CD8-positive, alpha-beta memory T cell (primary cell): Measurements from ENCODE around the gene ABCA5. TPM values are rescaled to one million over a fixed set of nuclear protein-coding genes. Genes with fewer than 3 reads are reported as not detected.

Experiments
- CTCF ChIA-PET: fragments of 350-600 bp; sonication (Branson Sonifier 250); formaldehyde crosslinking; loops from one replicate; lab custom pipeline; 2021; ENCODE audit warnings: antibody characterized with exemption; lab: Charles Lee
- POLR2A ChIA-PET: fragments of 350-600 bp; sonication (Branson Sonifier 250); formaldehyde crosslinking; loops from one replicate; lab custom pipeline; 2021; ENCODE audit warnings: antibody characterized with exemption; lab: Charles Lee
- DNase-seq, 5 donors: peaks; one replicate each; pipeline versions ENCODE4 v3.0.0 to v3.0.0-alpha.2; 2020 to 2022; ENCODE audit warnings: mixed read lengths in 1 of 5
- H3K27ac ChIP-seq: one replicate; pipeline ENCODE4 v1.7.0; 2013; ENCODE audit warnings: low read depth, mild to moderate bottlenecking, low read length, moderate library complexity
- H3K27me3 ChIP-seq: 2 replicates; pipeline ENCODE4 v1.7.0; 2013; ENCODE audit warnings: low read length, mild to moderate bottlenecking; ENCODE audit not compliant: insufficient read depth, poor library complexity, severe bottlenecking
- H3K36me3 ChIP-seq: 2 replicates; pipeline ENCODE4 v1.7.0; 2013; ENCODE audit warnings: mild to moderate bottlenecking, low read length, moderate library complexity; ENCODE audit not compliant: insufficient read depth
- H3K4me1 ChIP-seq: 2 replicates; pipeline ENCODE4 v1.7.0; 2013; ENCODE audit warnings: mild to moderate bottlenecking, low read length, moderate library complexity; ENCODE audit not compliant: insufficient read depth
- H3K4me3 ChIP-seq: 2 replicates; pipeline ENCODE4 v1.7.0; 2013; ENCODE audit warnings: mild to moderate bottlenecking, low read length
- H3K9me3 ChIP-seq: 2 replicates; pipeline ENCODE4 v1.7.0; 2013; ENCODE audit warnings: mild to moderate bottlenecking, low read length
- H3K27ac Mint-ChIP-seq, 8 donors: one replicate each; pipeline ENCODE4 v1.8.0; 2020 to 2021; ENCODE audit warnings: mixed read lengths in 8 of 8, mild to moderate bottlenecking in 6 of 8, inconsistent platforms in 3 of 8, moderate library complexity in 3 of 8
- H3K27me3 Mint-ChIP-seq, 2 donors: one replicate each; pipeline ENCODE4 v1.8.0; 2020 to 2021; ENCODE audit warnings: mixed read lengths in 2 of 2, mild to moderate bottlenecking in 1 of 2, moderate library complexity in 1 of 2
- H3K36me3 Mint-ChIP-seq, 3 donors: one replicate each; pipeline ENCODE4 v1.8.0; 2020 to 2021; ENCODE audit warnings: mixed read lengths in 3 of 3, inconsistent platforms in 1 of 3, mild to moderate bottlenecking in 1 of 3
- H3K4me1 Mint-ChIP-seq, 3 donors: one replicate each; pipeline ENCODE4 v1.8.0; 2020 to 2021; ENCODE audit warnings: mixed read lengths in 3 of 3, inconsistent platforms in 1 of 3, mild to moderate bottlenecking in 1 of 3
- H3K4me3 Mint-ChIP-seq, 7 donors: one replicate each; pipeline ENCODE4 v1.8.0; 2020 to 2021; ENCODE audit warnings: mixed read lengths in 7 of 7, mild to moderate bottlenecking in 6 of 7, moderate library complexity in 4 of 7, inconsistent platforms in 2 of 7
- H3K9me3 Mint-ChIP-seq, 5 donors: one replicate each; pipeline ENCODE4 v1.8.0; 2020 to 2022; ENCODE audit warnings: mixed read lengths in 5 of 5, mild to moderate bottlenecking in 3 of 5, moderate library complexity in 2 of 5, inconsistent platforms in 1 of 5
- polyA plus RNA-seq: library from polyadenylated mRNA; unstranded; fragments of 300-500 nt; fragmentation: Illumina TruSeq; gene quantifications from one replicate; pipeline ENCODE4 v1.2.3, GENCODE V29; 2021
- total RNA-seq, 2 experiments: library from RNA; stranded (reverse); gene quantifications; one replicate each; pipeline ENCODE4 v1.2.3, GENCODE V29; 2021

The ABCA5 gene
- total and polyA plus RNA-seq, 3 experiments from 2014 or later: 9.2 to 15.4 (median 14.8) TPM

GRCh38 chr17:69232650-69233049, 94.3 kb downstream of the ABCA5 start:
- no peak overlapping the region for H3K27ac Mint-ChIP-seq
- Histone ChIP-seq H3K4me1 (no peaks in the 10 kb centered on the region), H3K4me3 (no peak overlapping the region), H3K9me3 (no peaks in the 10 kb centered on the region), H3K27me3 (no peaks in the 10 kb centered on the region), H3K27ac (no peak overlapping the region), H3K36me3 (no peaks in the 10 kb centered on the region)
- H3K9me3 Mint-ChIP-seq: peaks cover 16 to 41% (median 29%) of the 10 kb centered on the region in 5 donors
- peaks cover 0 to 4% of the 10 kb centered on the region in 2 donors for H3K27me3 Mint-ChIP-seq
- POLR2A ChIA-PET: no interaction called here
- peaks cover 0 to under 1% (median 0%) of the 10 kb centered on the region in 3 donors for H3K4me1 Mint-ChIP-seq
- no peak for DNase-seq
- H3K4me3 Mint-ChIP-seq: no peak overlapping the region
- H3K36me3 Mint-ChIP-seq: peaks cover 0 to 18% (median 4%) of the 10 kb centered on the region in 3 donors
- CTCF ChIA-PET: no interaction called here

DNA sequence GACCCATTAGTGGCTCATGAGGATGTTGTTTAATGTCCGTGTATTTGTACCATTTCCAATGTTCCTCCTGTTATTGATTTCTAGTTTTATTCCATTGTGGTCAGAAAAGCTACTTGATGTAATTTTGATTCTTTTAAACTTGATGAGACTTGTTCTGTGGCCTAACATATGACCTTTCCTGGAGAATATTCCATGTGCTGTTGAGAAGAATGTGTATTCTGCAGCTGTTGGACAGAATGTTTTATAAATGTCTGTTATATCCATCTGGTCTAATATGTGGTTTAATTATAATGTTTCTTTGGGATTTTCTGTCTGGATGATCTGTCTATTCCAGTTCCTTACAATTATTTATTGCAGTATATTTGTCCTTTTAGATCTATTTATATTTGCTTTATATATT, 95.4 kb downstream of the ABCA5 start:
- ChIA-PET CTCF (no interaction called here), POLR2A (no interaction called here)
- H3K27ac ChIP-seq: no peak overlapping the region
- peaks cover 0 to 5% (median 2%) of the 10 kb centered on the region in 3 donors for H3K4me1 Mint-ChIP-seq
- H3K9me3 ChIP-seq: no peaks in the 10 kb centered on the region
- H3K4me3 ChIP-seq: no peak overlapping the region
- H3K4me1 ChIP-seq: no peaks in the 10 kb centered on the region
- peaks cover 0 to 18% (median 4%) of the 10 kb centered on the region in 3 donors for H3K36me3 Mint-ChIP-seq
- no peaks in the 10 kb centered on the region for H3K27me3 ChIP-seq
- peaks cover 0 to 4% of the 10 kb centered on the region in 2 donors for H3K27me3 Mint-ChIP-seq
- H3K36me3 ChIP-seq: no peaks in the 10 kb centered on the region
- H3K9me3 Mint-ChIP-seq: peaks cover 16 to 41% (median 29%) of the 10 kb centered on the region in 5 donors
- no peak for DNase-seq
- H3K27ac Mint-ChIP-seq: no peak overlapping the region
- no peak overlapping the region for H3K4me3 Mint-ChIP-seq

DNA sequence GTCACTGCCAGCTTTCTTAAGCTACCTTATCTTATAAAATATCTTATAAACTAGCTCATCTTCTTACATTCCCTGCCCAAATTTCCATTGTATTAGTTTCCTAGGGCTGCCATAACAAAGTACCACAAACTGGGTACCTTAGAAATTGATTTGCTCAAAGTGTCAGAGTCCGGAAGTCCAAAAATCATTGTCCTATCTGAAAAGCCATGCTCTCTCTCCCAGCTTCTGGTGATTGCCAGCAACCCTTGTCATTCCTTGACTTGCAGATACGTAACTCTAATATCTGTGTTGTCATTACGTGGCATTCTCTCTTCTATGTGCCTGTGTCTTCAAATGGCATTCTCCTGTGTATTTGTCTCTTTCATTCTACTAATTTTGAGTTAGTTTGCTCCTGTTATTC, 96.0 kb downstream of the ABCA5 start:
- Histone ChIP-seq H3K36me3 (no peaks in the 10 kb centered on the region), H3K27me3 (no peaks in the 10 kb centered on the region), H3K9me3 (no peaks in the 10 kb centered on the region), H3K4me3 (no peak overlapping the region), H3K27ac (no peak overlapping the region), H3K4me1 (no peaks in the 10 kb centered on the region)
- no peak overlapping the region for H3K4me3 Mint-ChIP-seq
- peaks cover 0 to 18% (median 4%) of the 10 kb centered on the region in 3 donors for H3K36me3 Mint-ChIP-seq
- POLR2A ChIA-PET: no interaction called here
- H3K27ac Mint-ChIP-seq: no peak overlapping the region
- peaks cover 16 to 41% (median 29%) of the 10 kb centered on the region in 5 donors for H3K9me3 Mint-ChIP-seq
- DNase-seq: no peak
- peaks cover 0 to 5% (median 2%) of the 10 kb centered on the region in 3 donors for H3K4me1 Mint-ChIP-seq
- CTCF ChIA-PET: no interaction called here
- peaks cover 0 to 4% of the 10 kb centered on the region in 2 donors for H3K27me3 Mint-ChIP-seq

- Mint-ChIP-seq H3K27me3 (peaks cover 0 to 5% of the 10 kb centered on the region in 2 donors), H3K9me3 (peaks cover 15 to 31% (median 26%) of the 10 kb centered on the region in 5 donors), H3K4me3 (no peak within 1 kb of the TSS), H3K4me1 (peaks cover 5 to 10% (median 8%) of the 10 kb centered on the region in 3 donors), H3K36me3 (peaks cover 0 to 7% (median 4%) of the 10 kb centered on the region in 3 donors), H3K27ac (peak within 1 kb of the TSS in 1 of 8 donors; percentile 36)
- ChIA-PET POLR2A (no interaction called here), CTCF (no interaction called here)
- no peak within 1 kb of the TSS for H3K4me3 ChIP-seq
- H3K36me3 ChIP-seq: no peaks in the 10 kb centered on the region
- no peak for DNase-seq
- H3K27me3 ChIP-seq: no peaks in the 10 kb centered on the region
- no peak within 1 kb of the TSS for H3K27ac ChIP-seq
- H3K4me1 ChIP-seq: no peaks in the 10 kb centered on the region
- H3K9me3 ChIP-seq: no peaks in the 10 kb centered on the region
Observed at GRCh38 chr17:69228576-69228975, 98.4 kb downstream of the ABCA5 start, which contains the start of gene ABCA10. Gene ABCA10 (minus strand): TSS chr17:69228824. CDS start chr17:69225358, 3,466 bp downstream.

GRCh38 chr17:69228018-69228417, 98.9 kb downstream of the ABCA5 start:
- H3K27me3 ChIP-seq: no peaks in the 10 kb centered on the region
- CTCF ChIA-PET: no interaction called here
- H3K4me1 Mint-ChIP-seq: peaks cover 8 to 14% (median 8%) of the 10 kb centered on the region in 3 donors
- peaks cover 10 to 26% (median 20%) of the 10 kb centered on the region in 5 donors for H3K9me3 Mint-ChIP-seq
- H3K27ac ChIP-seq: no peak overlapping the region
- H3K9me3 ChIP-seq: no peaks in the 10 kb centered on the region
- H3K27ac Mint-ChIP-seq: no peak overlapping the region
- H3K4me1 ChIP-seq: no peaks in the 10 kb centered on the region
- no peak overlapping the region for H3K4me3 Mint-ChIP-seq
- no peaks in the 10 kb centered on the region for H3K36me3 ChIP-seq
- peaks cover 0 to 3% of the 10 kb centered on the region in 2 donors for H3K27me3 Mint-ChIP-seq
- H3K4me3 ChIP-seq: no peak overlapping the region
- no peak for DNase-seq
- POLR2A ChIA-PET: no interaction called here
- H3K36me3 Mint-ChIP-seq: peaks cover 0 to 3% (median 2%) of the 10 kb centered on the region in 3 donors

DNA sequence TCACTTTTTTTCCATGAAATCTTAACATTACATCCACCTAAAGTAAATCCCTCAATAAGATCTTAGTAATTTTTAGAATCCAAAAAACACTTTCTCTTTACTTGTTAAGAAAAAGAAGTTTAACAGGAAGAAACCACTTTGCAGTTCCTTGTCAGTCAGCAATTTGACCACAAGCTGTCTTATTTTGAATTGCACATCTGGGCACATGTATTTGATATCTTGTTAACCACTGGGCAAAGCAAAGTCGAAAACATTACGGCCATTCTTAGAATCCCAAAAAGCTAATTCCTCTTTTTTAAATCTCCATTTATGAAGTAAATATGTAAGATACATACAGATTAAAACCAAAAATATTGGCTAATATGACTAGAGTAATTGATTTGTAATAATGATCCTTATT, 99.4 kb downstream of the ABCA5 start:
- Mint-ChIP-seq H3K27ac (peak overlapping the region in 2 of 8 donors; percentile 32 to 52), H3K4me1 (peaks cover 8 to 18% (median 10%) of the 10 kb centered on the region in 3 donors), H3K4me3 (no peak overlapping the region), H3K9me3 (peaks cover 5 to 21% (median 16%) of the 10 kb centered on the region in 5 donors), H3K27me3 (peaks cover 0 to 2% of the 10 kb centered on the region in 2 donors), H3K36me3 (peaks cover 0 to 2% (median 0%) of the 10 kb centered on the region in 3 donors)
- ChIA-PET POLR2A (no interaction called here), CTCF (no interaction called here)
- Histone ChIP-seq H3K36me3 (no peaks in the 10 kb centered on the region), H3K4me1 (no peaks in the 10 kb centered on the region), H3K27ac (no peak overlapping the region), H3K27me3 (no peaks in the 10 kb centered on the region), H3K9me3 (no peaks in the 10 kb centered on the region), H3K4me3 (no peak overlapping the region)
- DNase-seq: no peak

- Histone ChIP-seq H3K27me3 (no peaks in the 10 kb centered on the region), H3K27ac (no peak overlapping the region), H3K9me3 (no peaks in the 10 kb centered on the region), H3K36me3 (no peaks in the 10 kb centered on the region), H3K4me3 (no peak overlapping the region), H3K4me1 (no peaks in the 10 kb centered on the region)
- no peak for DNase-seq
- peaks cover 0 to 1% of the 10 kb centered on the region in 2 donors for H3K27me3 Mint-ChIP-seq
- POLR2A ChIA-PET: no interaction called here
- peaks cover 8 to 18% (median 10%) of the 10 kb centered on the region in 3 donors for H3K4me1 Mint-ChIP-seq
- peak overlapping the region in 5 of 8 donors; percentile 1 to 86 (median 23) for H3K27ac Mint-ChIP-seq
- CTCF ChIA-PET: no interaction called here
- peak overlapping the region in 2 of 7 donors; percentile 0 to 2 for H3K4me3 Mint-ChIP-seq
- peaks cover 3 to 19% (median 12%) of the 10 kb centered on the region in 3 donors for H3K36me3 Mint-ChIP-seq
- H3K9me3 Mint-ChIP-seq: no peaks in the 10 kb centered on the region
Observed at GRCh38 chr17:69223809-69224208, 103.1 kb downstream of the ABCA5 start.

GRCh38 chr17:69222707-69223258, 104.2 kb downstream of the ABCA5 start:
- Histone ChIP-seq H3K9me3 (no peaks in the 10 kb centered on the region), H3K27ac (no peak overlapping the region), H3K4me3 (no peak overlapping the region), H3K27me3 (no peaks in the 10 kb centered on the region), H3K36me3 (no peaks in the 10 kb centered on the region), H3K4me1 (no peaks in the 10 kb centered on the region)
- no peak for DNase-seq
- H3K36me3 Mint-ChIP-seq: peaks cover 4 to 19% (median 14%) of the 10 kb centered on the region in 3 donors
- no peak overlapping the region for H3K27ac Mint-ChIP-seq
- ChIA-PET POLR2A (no interaction called here), CTCF (no interaction called here)
- peaks cover 8 to 18% (median 10%) of the 10 kb centered on the region in 3 donors for H3K4me1 Mint-ChIP-seq
- H3K27me3 Mint-ChIP-seq: peaks cover 0 to 1% of the 10 kb centered on the region in 2 donors
- H3K4me3 Mint-ChIP-seq: no peak overlapping the region
- H3K9me3 Mint-ChIP-seq: no peaks in the 10 kb centered on the region
